Stimulated activated naive CD8-positive, alpha-beta T cell treated with anti-CD3 and anti-CD28 coated beads, Interleukin-15, amount 100 ng/mL, for 72 hours (primary cell): ENCODE measurements around the gene UBR4.

ENCODE experiments used
- ATAC-seq: fragments of 150-1000 bp; cut with Tn5 transposase; 2 replicates; pipeline ENCODE4 v1.10.0; 2021; ENCODE audit warnings: mild to moderate bottlenecking, moderate library complexity
- DNase-seq, 2 donors: peaks; one replicate each; pipeline ENCODE4 v3.0.0; 2021 to 2022
- H3K27ac Mint-ChIP-seq, 2 donors: one replicate each; pipeline ENCODE4 v1.8.0; 2022; ENCODE audit warnings: mild to moderate bottlenecking in 2 of 2, mixed read lengths in 2 of 2, moderate library complexity in 2 of 2
- H3K27me3 Mint-ChIP-seq: one replicate; pipeline ENCODE4 v1.8.0; 2022; ENCODE audit warnings: mixed read lengths
- H3K4me1 Mint-ChIP-seq: one replicate; pipeline ENCODE4 v1.8.0; 2022; ENCODE audit warnings: mild to moderate bottlenecking, mixed read lengths
- H3K4me3 Mint-ChIP-seq, 2 donors: one replicate each; pipeline ENCODE4 v1.8.0; 2022; ENCODE audit warnings: mild to moderate bottlenecking in 2 of 2, mixed read lengths in 2 of 2, moderate library complexity in 1 of 2
- H3K9me3 Mint-ChIP-seq, 2 donors: one replicate each; pipeline ENCODE4 v1.8.0; 2022; ENCODE audit warnings: mixed read lengths in 2 of 2

The UBR4 gene

DNA sequence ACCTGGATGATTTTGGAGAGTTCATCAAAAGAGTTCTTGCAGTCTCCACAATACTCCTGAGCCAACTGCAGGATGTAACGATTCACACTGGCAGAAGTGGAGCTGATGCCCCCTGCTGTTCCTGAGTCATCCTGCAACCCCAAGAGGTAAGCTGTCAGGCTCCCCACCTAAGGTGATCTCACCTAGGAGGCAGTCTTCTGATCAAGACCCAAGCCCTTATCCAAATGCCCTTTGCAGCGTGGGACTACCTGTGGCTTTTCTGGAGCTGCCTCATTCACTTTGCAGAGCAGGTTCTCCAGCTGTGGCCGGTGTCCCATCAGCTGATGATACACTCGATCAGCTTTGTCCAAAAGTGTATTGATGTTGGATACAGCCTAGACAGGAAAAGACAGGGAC, 96.4 kb downstream of the UBR4 start:
- Mint-ChIP-seq H3K27ac (peak overlapping the region in 1 of 2 donors; percentile 73), H3K27me3 (no peaks in the 10 kb centered on the region), H3K4me1 (no peaks in the 10 kb centered on the region), H3K9me3 (no peaks in the 10 kb centered on the region), H3K4me3 (no peak overlapping the region)
- peak; percentile 80 for ATAC-seq
- DNase-seq: peak in 1 of 2 donors; percentile 34

DNA sequence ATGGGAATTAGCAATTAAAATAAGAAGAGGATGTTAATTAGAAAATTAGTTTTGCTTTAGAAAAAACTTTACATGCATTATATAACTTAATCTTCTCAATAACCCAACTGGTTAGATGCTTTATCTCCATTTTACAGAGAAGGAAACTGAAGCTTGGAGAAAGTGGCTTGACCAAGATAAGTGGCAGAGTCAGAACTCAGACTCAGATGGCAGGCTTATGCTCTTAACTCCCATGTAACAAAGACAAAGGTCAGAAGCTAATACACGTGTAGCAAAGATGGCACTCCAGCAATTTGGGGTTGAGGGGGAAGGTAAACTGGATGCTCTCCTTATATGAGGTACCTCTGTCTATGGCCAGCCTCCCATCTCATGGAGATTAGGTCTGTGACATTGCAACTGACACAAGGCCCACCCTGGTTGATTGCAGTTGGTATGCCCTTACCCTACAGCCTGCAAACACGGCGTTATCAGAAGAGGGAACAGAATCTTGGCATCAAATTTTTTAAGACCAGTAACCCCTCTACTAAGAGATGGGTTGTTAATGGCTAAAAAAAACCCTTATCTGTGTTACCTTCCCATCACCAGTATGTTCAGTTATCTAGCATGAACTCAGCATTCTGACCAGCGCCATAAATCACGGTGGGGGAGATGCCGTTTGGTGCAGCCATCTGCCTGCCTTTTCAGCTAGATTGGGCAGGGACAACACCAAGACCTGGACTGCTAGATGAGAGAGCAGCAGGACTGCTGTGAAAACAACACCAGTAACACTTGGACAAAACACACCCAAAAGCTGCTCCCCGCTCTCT, 97.0 kb downstream of the UBR4 start:
- no peak for ATAC-seq
- Mint-ChIP-seq H3K9me3 (no peaks in the 10 kb centered on the region), H3K4me3 (no peak overlapping the region), H3K27ac (no peak overlapping the region), H3K4me1 (no peaks in the 10 kb centered on the region), H3K27me3 (no peaks in the 10 kb centered on the region)
- no peak for DNase-seq

- DNase-seq (no peak), ATAC-seq (no peak)
- H3K27me3 Mint-ChIP-seq: no peaks in the 10 kb centered on the region
- H3K4me3 Mint-ChIP-seq: no peak overlapping the region
- H3K27ac Mint-ChIP-seq: no peak overlapping the region
- no peaks in the 10 kb centered on the region for H3K4me1 Mint-ChIP-seq
- H3K9me3 Mint-ChIP-seq: no peaks in the 10 kb centered on the region
Observed at GRCh38 chr1:19110257-19110927, 99.7 kb downstream of the UBR4 start.

DNA sequence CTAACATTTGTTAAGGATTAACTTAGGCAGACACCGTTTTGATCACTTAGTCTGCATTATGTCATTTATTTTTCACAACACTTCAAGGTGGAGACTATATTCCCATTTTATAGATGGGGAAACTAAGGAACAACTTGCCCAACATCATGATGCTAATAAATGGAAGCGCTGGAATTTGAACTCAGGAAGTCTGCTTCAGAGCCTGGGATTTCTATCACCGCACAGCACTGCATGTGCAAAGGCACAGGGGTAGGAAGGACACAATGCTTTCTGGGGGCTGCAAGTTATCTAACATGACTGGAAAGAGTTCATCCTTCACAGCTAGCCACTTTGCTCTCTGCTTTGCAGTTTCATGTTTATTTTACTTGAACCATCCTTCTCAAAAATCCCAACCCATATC, 100.5 kb downstream of the UBR4 start:
- H3K27ac Mint-ChIP-seq: no peak overlapping the region
- ATAC-seq: no peak
- H3K4me1 Mint-ChIP-seq: no peaks in the 10 kb centered on the region
- no peak for DNase-seq
- no peaks in the 10 kb centered on the region for H3K9me3 Mint-ChIP-seq
- no peak overlapping the region for H3K4me3 Mint-ChIP-seq
- H3K27me3 Mint-ChIP-seq: no peaks in the 10 kb centered on the region

GRCh38 chr1:19101244-19101643, 108.8 kb downstream of the UBR4 start:
- Mint-ChIP-seq H3K9me3 (no peaks in the 10 kb centered on the region), H3K27me3 (no peaks in the 10 kb centered on the region), H3K4me1 (no peaks in the 10 kb centered on the region), H3K4me3 (no peak overlapping the region), H3K27ac (no peak overlapping the region)
- no peak for ATAC-seq
- DNase-seq: no peak

DNA sequence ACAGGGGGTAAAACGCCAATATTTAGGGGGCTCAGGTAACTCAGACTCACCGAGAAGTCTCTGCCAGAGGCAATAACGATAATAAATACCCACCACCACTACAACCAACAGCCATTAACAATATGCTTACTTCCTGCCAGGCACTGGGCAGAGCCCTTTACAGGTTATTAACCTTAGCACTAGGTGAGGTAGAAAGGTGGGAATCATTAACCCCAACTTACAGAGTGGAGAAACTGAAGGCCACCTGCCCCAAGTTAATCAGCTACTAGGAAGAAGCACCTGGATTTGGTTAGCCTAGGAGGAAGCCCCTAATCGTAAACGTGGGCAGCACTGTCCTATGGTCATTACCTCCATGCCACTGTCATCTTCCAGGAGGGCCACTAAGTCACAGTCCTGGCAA, 110.0 kb downstream of the UBR4 start:
- DNase-seq (no peak), ATAC-seq (no peak)
- H3K4me1 Mint-ChIP-seq: no peaks in the 10 kb centered on the region
- no peak overlapping the region for H3K27ac Mint-ChIP-seq
- H3K9me3 Mint-ChIP-seq: no peaks in the 10 kb centered on the region
- H3K27me3 Mint-ChIP-seq: no peaks in the 10 kb centered on the region
- H3K4me3 Mint-ChIP-seq: no peak overlapping the region

GRCh38 chr1:19096990-19097389, 113.1 kb downstream of the UBR4 start:
- peak overlapping the region in 1 of 2 donors; percentile 28 for H3K27ac Mint-ChIP-seq
- no peaks in the 10 kb centered on the region for H3K9me3 Mint-ChIP-seq
- DNase-seq: no peak
- ATAC-seq: no peak
- no peaks in the 10 kb centered on the region for H3K27me3 Mint-ChIP-seq
- no peaks in the 10 kb centered on the region for H3K4me1 Mint-ChIP-seq
- H3K4me3 Mint-ChIP-seq: no peak overlapping the region

DNA sequence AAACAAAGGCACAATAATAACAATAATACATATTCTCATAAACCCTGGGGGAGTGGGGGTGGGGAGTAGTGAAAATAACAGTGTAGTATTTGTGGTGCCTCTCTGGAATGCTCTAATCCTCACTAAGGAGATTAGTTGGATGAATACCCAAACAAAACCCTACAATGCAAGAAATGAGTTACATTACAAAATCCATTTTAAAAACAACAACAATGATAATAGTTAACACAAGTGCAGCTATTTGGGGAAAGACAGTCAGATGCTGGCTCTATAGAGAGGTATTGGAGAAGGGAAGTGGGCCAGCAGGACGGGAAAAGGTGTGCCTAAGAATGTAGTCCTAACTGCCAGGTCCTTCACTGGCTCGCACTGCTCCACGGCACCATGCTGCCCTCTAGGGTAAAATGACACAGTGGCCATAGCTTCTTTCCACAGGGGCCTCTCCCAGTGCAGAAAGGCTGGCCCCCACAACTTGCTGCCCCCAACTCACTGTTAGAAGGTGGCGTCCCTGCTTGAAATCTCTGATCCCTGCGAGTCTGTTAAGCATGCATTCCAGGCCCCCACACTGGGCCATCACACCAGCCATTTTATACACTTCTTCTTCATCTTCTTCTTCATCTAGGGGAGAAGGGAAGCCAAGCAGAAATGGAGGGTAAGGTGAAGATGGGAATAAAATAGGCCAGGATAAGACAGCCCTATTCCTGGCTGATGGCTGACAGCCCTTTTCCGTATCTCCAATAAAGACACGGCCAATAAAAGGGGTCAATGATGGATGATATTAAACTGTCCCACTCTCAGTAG, 113.8 kb downstream of the UBR4 start:
- DNase-seq (no peak), ATAC-seq (no peak)
- peak overlapping the region in 1 of 2 donors; percentile 26 for H3K27ac Mint-ChIP-seq
- H3K4me3 Mint-ChIP-seq: no peak overlapping the region
- H3K4me1 Mint-ChIP-seq: no peaks in the 10 kb centered on the region
- H3K9me3 Mint-ChIP-seq: no peaks in the 10 kb centered on the region
- no peaks in the 10 kb centered on the region for H3K27me3 Mint-ChIP-seq

GRCh38 chr1:19091196-19091953, 118.7 kb downstream of the UBR4 start:
- no peaks in the 10 kb centered on the region for H3K9me3 Mint-ChIP-seq
- ATAC-seq (no peak), DNase-seq (no peak)
- no peak overlapping the region for H3K4me3 Mint-ChIP-seq
- H3K27ac Mint-ChIP-seq: no peak overlapping the region
- H3K27me3 Mint-ChIP-seq: no peaks in the 10 kb centered on the region
- H3K4me1 Mint-ChIP-seq: peaks cover 20% of the 10 kb centered on the region

DNA sequence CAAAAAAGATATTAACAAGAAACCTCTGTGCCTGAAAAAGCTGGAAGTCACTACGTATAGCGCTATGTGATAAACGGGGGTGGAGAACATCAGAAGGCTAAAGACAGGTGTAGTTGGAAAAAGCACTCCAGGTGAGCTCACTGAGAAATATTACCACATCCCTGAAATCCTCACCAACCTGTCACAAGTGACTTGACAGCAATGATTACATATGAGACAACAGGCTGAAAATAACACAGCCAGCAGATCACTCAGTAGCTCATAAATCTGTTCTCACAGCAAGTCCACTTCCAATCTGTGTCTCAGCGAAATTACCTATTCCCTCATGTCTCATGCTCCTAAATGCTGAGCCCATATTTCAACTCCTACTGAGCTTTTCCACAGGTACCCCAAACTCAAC, 120.5 kb downstream of the UBR4 start:
- Mint-ChIP-seq H3K9me3 (no peaks in the 10 kb centered on the region), H3K27me3 (no peaks in the 10 kb centered on the region), H3K4me1 (peaks cover 20% of the 10 kb centered on the region), H3K27ac (no peak overlapping the region), H3K4me3 (no peak overlapping the region)
- no peak for DNase-seq
- ATAC-seq: no peak

DNA sequence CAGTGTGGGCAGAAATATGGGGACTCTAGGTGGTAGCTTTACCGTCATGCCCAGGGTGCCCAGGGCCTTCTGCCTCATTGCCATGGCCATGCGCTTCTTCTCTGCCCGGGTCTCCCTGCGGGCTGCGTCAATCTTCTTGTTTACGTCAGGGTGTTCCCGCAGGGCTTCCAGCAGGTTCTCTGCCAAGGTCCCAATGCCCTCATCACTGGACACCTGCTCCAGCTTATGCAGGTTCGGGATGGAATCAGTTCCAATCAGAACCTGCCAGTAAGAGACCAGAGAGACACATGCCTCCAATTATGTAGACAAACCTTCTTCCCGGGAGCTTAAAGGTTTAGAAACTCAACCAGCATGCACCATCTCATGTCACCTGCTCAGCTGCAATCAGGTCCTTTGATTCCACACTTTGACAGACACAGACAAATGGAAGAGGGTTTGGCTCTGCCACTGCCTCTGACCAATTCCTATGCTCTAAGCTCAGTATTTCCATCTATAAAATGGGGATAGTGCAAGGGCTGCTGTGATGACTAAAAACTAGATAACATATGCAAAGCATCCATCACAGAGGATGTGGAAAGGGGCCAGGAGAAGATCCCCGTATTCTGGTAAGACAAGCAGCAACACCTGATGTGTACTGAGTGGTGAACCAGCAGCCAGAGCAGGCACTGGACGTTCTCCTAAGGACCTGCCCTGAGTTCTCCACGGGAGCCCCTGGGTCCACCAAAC, 121.2 kb downstream of the UBR4 start:
- DNase-seq (no peak), ATAC-seq (peak; percentile 58)
- no peaks in the 10 kb centered on the region for H3K9me3 Mint-ChIP-seq
- H3K4me1 Mint-ChIP-seq: peaks cover 20% of the 10 kb centered on the region
- H3K4me3 Mint-ChIP-seq: no peak overlapping the region
- H3K27me3 Mint-ChIP-seq: no peaks in the 10 kb centered on the region
- H3K27ac Mint-ChIP-seq: peak overlapping the region in 1 of 2 donors; percentile 49

GRCh38 chr1:19087737-19088594, 122.1 kb downstream of the UBR4 start:
- Mint-ChIP-seq H3K4me1 (peaks cover 20% of the 10 kb centered on the region), H3K9me3 (no peaks in the 10 kb centered on the region), H3K4me3 (no peak overlapping the region), H3K27ac (peak overlapping the region in 1 of 2 donors; percentile 74), H3K27me3 (no peaks in the 10 kb centered on the region)
- ATAC-seq (peak; percentile 84), DNase-seq (peak in 1 of 2 donors; percentile 38)

DNA sequence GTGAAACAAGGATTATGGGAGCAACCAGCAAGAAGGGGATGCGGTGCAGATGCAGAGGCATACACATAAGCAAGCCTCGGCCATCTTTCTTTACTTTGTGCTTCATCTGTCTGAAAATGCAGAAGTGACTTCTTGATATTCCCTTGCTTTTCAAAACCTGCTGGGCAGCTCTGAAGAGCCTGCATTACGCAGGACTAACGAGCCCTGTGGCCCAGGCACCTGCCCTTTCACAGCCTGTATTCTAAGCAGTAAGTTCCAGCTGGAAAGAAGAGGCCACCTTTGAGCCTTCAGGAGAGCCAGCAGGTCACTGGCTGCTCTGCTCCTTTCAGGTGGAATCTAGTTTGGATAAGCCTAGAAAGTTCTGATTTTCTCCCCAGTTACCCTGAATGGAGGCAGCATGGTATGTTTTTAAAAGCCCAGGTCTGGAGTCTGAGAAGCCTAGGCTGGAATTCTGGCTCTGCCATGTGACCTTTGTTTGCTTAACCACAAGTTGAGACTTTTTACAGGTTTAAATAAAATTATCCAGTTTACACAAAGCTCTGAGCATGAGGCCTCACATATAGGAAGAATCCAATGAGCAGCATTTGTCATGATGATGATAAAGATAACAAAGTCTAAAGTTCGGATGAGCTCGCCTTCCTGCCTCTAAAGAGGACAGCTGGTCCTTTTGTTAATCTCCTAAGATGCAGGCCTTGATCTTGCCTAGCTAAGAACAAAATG, 122.9 kb downstream of the UBR4 start:
- Mint-ChIP-seq H3K4me3 (no peak overlapping the region), H3K9me3 (no peaks in the 10 kb centered on the region), H3K4me1 (peaks cover 20% of the 10 kb centered on the region), H3K27ac (no peak overlapping the region), H3K27me3 (no peaks in the 10 kb centered on the region)
- DNase-seq (no peak), ATAC-seq (no peak)
